Astrocyte of the spinal cord (primary cell): Measurements from ENCODE around the gene FGF11.
A peak's percentile ranks its signal among the peaks of the same experiment; 100 is the strongest.
"Not testable (repeated sequence)": the region's sequence is repeated elsewhere in the genome, so short reads cannot be mapped to it uniquely, and the experiment has no call there.

ENCODE experiments used
- DNase-seq: peaks from one replicate; pipeline ENCODE4 v3.0.0; 2011; ENCODE audit warnings: low read depth, low spot score
- H3K4me3 ChIP-seq: 2 replicates; pipeline ENCODE4 v1.5.1; 2011; ENCODE audit warnings: low read depth, mild to moderate bottlenecking, low read length, moderate library complexity
- in situ Hi-C: cut with HindIII; loops from 2 replicates; pipeline ENCODE4 v1.10.0; 2017; ENCODE audit warnings: low sequenced_read_pairs
- TF ChIP-seq, protein P1 (sequence below): IDR thresholded peaks from 2 replicates; pipeline ENCODE4 v1.5.1; 2012; ENCODE audit warnings: low read depth, mild to moderate bottlenecking, low read length, inconsistent platforms

FGF11 gene

DNA sequence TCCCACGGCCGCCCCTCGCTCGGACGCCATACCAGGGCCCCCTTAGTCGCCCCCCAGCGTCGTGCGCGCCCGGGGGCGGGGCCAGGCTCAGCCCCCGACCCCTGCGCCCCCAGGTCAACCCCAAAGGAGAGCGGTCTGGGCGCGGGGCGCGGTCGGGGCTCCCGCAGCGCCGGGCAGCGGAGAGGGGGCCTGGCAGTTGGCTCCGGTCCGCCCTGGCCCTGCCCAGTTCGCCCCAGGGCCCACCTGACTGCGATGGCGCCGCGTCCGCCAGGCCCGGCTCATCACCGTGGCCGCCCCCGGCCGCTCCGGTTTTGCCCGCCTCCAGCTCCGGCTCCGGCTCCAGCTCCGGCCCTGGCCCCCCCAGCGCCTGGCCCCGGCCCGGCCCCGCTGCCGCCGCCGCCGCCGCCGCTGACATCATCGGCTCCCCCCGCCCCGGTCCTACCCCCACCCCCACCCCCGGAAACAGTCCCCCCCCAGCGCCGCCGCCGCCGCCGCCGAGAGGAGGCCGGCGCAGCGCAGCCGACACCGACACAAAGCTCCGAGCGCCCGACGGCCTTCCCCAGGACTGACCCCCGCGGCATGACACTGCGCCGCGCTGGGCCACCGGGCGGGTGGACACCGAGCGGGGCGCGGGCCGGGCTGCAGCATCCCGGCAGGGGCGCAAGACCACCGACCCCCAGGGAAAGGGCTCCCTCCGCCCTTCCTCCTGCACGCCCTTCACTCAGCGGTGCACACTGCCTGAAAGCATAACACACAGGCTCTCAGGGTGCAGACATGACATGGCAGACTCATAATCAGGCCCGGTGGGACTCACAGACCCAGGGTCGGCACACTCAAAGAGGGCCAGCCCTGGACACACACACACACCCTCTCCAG, 40.1 kb downstream of the FGF11 start, which contains the start of gene ZBTB4:
Gene ZBTB4 (minus strand): TSS at position 419 of the 876 bp plus-strand sequence. CDS start 12,830 bp downstream, outside the sequence.
- in situ Hi-C loops = no loop called here
- DNase-seq = peak; percentile 35
- peak within 1 kb of the TSS; percentile 69 for H3K4me3 ChIP-seq
- TF ChIP-seq, protein P1, sequence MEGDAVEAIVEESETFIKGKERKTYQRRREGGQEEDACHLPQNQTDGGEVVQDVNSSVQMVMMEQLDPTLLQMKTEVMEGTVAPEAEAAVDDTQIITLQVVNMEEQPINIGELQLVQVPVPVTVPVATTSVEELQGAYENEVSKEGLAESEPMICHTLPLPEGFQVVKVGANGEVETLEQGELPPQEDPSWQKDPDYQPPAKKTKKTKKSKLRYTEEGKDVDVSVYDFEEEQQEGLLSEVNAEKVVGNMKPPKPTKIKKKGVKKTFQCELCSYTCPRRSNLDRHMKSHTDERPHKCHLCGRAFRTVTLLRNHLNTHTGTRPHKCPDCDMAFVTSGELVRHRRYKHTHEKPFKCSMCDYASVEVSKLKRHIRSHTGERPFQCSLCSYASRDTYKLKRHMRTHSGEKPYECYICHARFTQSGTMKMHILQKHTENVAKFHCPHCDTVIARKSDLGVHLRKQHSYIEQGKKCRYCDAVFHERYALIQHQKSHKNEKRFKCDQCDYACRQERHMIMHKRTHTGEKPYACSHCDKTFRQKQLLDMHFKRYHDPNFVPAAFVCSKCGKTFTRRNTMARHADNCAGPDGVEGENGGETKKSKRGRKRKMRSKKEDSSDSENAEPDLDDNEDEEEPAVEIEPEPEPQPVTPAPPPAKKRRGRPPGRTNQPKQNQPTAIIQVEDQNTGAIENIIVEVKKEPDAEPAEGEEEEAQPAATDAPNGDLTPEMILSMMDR = no peak

DNA sequence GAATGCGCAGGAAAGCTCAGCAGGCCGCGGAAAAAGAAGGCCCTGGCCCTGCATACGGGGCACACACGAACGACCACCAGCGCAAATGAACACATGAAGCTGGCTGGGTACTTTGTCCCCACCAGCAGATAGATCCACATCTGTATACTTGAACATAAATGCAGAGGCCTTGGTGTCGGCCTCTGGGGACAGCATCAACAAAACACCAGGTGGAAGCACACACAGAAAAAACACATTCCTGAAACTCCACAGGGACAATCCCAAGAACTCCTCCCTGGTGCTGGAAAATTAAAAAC, 40.7 kb downstream of the FGF11 start:
- H3K4me3 ChIP-seq = peak overlapping the region; percentile 69
- no peak for DNase-seq
- in situ Hi-C loops = no loop called here
- TF ChIP-seq, protein P1 = no peak

DNA sequence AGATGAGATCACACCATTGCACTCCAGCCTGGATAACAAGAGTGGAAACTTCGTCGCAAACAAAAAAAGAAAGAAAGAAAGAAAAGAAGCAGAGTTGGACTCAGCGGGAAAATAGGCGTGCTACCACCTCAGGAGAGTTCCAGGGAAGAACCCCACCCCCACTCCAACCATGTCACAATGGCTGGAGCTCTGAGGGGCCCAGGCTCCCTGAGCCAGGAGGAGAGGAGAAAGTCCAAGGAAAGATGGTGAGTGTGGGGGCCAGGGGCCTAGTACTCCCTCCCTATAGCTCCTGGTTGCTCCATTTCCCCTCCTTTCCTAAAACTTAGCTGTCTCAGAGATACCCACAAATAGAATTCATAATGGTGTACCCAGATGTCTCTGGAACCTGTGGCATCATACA, 42.0 kb downstream of the FGF11 start, which contains the start of gene SLC35G6:
Gene SLC35G6 (plus strand): TSS at position 172 of the 400 bp plus-strand sequence. CDS start 71 bp downstream, at position 243.
- DNase-seq, H3K4me3 ChIP-seq, in situ Hi-C loops: not testable (repeated sequence)

DNA sequence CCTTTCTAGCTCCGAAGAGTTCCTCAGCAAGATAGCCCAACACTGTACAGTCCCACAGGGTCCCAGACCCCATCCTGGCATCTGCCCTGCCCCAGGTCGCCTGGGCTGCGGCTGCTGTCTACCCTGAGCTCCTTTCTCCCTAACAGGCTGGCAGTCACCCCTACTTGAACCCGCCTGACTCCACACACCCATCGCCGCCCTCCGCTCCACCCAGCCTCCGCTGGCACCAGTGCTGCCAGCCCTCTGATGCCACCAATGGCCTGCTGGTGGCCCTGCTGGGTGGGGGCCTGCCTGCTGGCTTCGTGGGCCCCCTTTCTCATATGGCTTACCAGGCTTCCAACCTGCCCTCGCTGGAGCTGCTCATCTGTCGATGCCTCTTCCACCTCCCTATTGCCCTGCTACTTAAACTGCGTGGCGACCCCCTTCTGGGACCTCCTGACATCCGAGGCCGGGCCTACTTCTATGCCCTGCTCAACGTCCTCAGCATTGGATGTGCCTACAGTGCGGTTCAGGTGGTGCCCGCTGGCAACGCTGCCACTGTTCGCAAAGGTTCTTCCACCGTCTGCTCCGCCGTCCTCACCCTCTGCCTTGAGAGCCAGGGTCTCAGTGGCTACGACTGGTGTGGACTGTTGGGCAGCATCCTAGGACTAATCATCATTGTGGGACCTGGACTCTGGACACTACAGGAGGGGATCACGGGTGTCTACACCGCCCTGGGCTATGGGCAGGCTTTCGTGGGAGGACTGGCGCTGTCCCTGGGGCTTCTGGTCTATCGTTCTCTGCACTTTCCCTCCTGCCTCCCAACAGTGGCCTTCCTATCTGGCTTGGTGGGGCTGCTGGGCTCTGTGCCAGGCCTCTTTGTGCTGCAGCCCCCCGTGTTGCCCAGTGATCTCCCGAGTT, 42.8 kb downstream of the FGF11 start:
- in situ Hi-C loops, H3K4me3 ChIP-seq, DNase-seq: not testable (repeated sequence)

DNA sequence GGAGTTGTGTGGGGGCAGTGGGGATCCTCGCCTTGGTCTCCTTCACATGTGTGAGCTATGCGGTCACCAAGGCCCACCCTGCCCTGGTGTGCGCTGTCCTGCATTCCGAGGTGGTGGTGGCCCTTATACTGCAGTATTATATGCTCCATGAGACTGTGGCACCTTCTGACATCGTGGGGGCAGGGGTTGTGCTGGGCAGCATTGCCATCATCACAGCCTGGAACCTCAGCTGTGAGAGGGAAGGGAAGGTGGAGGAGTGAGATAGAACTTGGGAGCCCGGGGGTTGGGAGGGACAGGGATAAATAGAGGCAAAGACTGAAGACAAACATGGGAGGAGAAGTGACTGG, 43.4 kb downstream of the FGF11 start:
- DNase-seq, in situ Hi-C loops: not testable (repeated sequence)
- peak overlapping the region; percentile 81 for H3K4me3 ChIP-seq

DNA sequence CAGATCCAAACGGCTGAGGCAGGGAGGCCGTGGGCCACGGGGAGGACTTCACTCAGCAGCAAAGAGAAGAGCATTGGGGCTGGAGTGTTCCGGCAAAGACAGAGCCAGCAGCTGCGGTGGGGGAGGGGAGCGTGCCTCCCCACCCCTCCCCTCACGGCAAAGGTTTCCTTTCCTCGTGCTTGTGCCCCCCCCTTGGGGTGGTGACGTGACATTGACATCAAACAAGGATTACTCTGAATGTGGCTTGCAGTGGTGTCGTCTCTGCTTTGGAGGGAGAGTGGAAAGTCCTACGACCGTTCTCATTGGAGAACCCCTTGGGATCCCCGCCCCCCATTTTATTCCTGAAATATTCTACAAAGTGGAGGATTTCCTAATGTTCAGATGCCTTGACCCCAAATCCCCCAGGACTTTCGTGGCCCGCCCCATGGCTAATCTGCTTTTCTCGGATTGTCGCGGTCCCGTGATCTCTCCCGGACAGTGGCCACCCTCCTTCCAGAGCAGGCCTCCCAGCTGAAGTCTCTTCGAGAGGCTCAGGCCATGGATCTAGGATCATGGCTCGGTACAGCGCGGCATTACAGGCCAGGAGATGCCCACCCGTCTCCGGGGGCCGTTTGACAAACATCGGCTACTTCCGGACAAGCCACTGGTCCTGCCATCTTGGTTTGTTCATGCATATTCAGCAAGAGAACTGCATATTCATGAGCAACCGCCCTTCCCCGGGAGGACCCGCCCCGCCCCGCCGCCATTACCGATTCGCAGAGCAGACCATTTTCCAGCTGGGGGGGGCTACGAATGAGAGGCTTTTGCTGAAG, 44.1 kb downstream of the FGF11 start:
- peak overlapping the region; percentile 81 for H3K4me3 ChIP-seq
- in situ Hi-C loops = no loop called here
- DNase-seq = peak; percentile 88
- TF ChIP-seq, protein P1 = no peak

DNA sequence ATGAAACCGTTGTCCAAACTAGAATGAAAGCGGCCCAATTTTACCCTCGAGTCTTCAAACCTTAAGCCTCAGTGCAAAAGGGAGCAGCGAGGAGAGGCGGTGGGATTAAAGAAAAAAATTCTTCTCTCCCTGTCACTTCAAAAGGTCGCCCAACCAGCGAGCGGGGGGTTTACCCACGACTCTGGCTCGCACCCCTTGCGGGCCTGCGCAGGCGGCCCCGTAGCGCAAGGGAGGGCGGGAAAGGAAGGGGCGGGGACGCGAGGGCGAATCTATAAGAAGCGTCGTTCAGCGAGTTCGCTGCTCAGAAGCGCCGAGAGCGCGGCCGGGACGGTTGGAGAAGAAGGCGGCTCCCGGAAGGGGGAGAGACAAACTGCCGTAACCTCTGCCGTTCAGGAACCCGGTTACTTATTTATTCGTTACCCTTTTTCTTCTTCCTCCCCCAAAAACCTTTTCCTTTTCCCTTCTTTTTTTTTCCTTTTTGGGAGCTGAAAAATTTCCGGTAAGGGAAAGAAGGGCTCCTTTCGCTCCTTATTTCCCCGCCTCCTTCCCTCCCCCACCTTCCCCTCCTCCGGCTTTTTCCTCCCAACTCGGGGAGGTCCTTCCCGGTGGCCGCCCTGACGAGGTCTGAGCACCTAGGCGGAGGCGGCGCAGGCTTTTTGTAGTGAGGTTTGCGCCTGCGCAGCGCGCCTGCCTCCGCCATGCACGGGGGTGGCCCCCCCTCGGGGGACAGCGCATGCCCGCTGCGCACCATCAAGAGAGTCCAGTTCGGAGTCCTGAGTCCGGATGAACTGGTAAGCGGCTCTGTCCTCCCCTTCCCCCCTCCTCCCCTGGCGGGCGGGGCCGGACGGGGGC, 45.0 kb downstream of the FGF11 start, which contains the start of gene POLR2A:
Gene POLR2A (plus strand): TSS at position 300 of the 852 bp plus-strand sequence.
- DNase-seq = peak; percentile 99
- peak within 1 kb of the TSS; percentile 81 for H3K4me3 ChIP-seq
- TF ChIP-seq, protein P1 = no peak
- in situ Hi-C loops = no loop called here
